H1 (cell line): ENCODE results near the gene EXO1. TPM values are rescaled to one million over a fixed set of nuclear protein-coding genes. Genes with fewer than 3 reads are reported as not detected.

Experiments
- CTCF ChIA-PET: fragments of 300-600 bp; sonication (Branson Sonifier 250); formaldehyde crosslinking; loops from one replicate; lab custom pipeline; 2021; ENCODE audit not compliant: partially characterized antibody; lab: Charles Lee
- POLR2A ChIA-PET: fragments of 300-600 bp; sonication (Branson Sonifier 250); formaldehyde crosslinking; loops from one replicate; lab custom pipeline; 2021; ENCODE audit warnings: inconsistent platforms; ENCODE audit not compliant: partially characterized antibody; lab: Charles Lee
- DNase-seq, 2 experiments: peaks; one replicate each; pipeline versions ENCODE4 v3.0.0 to v3.0.0-alpha.2; 2010 to 2022; ENCODE audit warnings: low spot score in 2 of 2, low read depth in 1 of 2, mixed read lengths in 1 of 2
- FAIRE-seq: peaks from 2 replicates; lab custom pipeline; 2011; peaks lifted over from hg19 to GRCh38; lab: Jason Lieb, UNC
- H2AFZ ChIP-seq: 2 replicates; pipeline ENCODE4 v1.8.1; 2012; ENCODE audit warnings: low read length, inconsistent platforms
- H2AK5ac ChIP-seq: 2 replicates; pipeline ENCODE4 v1.6.1; 2013; ENCODE audit warnings: low read depth, low read length
- H2BK120ac ChIP-seq: replicated peaks from 2 replicates; pipeline ENCODE3; 2013; ENCODE audit warnings: low read depth, low read length, inconsistent platforms
- H2BK12ac ChIP-seq: 2 replicates; pipeline ENCODE4 v1.6.1; 2013; ENCODE audit warnings: low read depth, low read length
- H2BK15ac ChIP-seq: 2 replicates; pipeline ENCODE4 v1.6.1; 2013; ENCODE audit warnings: low read length
- H2BK20ac ChIP-seq: 2 replicates; pipeline ENCODE4 v1.6.1; 2013; ENCODE audit warnings: low read length
- H2BK5ac ChIP-seq: 2 replicates; pipeline ENCODE4 v1.6.1; 2013; ENCODE audit warnings: low read depth, low read length
- H3K14ac ChIP-seq: 2 replicates; pipeline ENCODE4 v1.6.1; 2013; ENCODE audit warnings: inconsistent platforms; ENCODE audit not compliant: insufficient read length
- H3K18ac ChIP-seq: 2 replicates; pipeline ENCODE4 v1.6.1; 2013; ENCODE audit warnings: low read length; ENCODE audit errors: extremely low read depth
- H3K23ac ChIP-seq: 2 replicates; pipeline ENCODE4 v1.6.1; 2013; ENCODE audit warnings: inconsistent platforms; ENCODE audit not compliant: insufficient read length
- H3K23me2 ChIP-seq: 2 replicates; pipeline ENCODE4 v1.6.1; 2013; ENCODE audit warnings: low read depth, low read length
- H3K27ac ChIP-seq: 2 replicates; pipeline ENCODE4 v1.6.1; 2011; ENCODE audit warnings: low read depth, low read length, inconsistent platforms
- H3K27me3 ChIP-seq, 4 experiments: replicated peaks in 1 of 4; 1 replicate in 1 of 4; 2 replicates in 3 of 4; pipeline versions ENCODE4 v1.6.1 to v1.8.1; 2011 to 2013; ENCODE audit warnings: low read length in 3 of 4, mild to moderate bottlenecking in 3 of 4, inconsistent platforms in 2 of 4, mixed read lengths in 2 of 4, moderate library complexity in 1 of 4; ENCODE audit not compliant: control insufficient read depth in 3 of 4, insufficient read depth in 3 of 4; ENCODE audit errors: extremely low read depth in 1 of 4
- H3K36me3 ChIP-seq, 4 experiments: 2 replicates each; pipeline versions ENCODE4 v1.6.1 to v1.8.1; 2011 to 2013; ENCODE audit warnings: mild to moderate bottlenecking in 4 of 4, low read length in 3 of 4, moderate library complexity in 2 of 4, control low read depth in 1 of 4, inconsistent platforms in 1 of 4; ENCODE audit not compliant: insufficient read depth in 4 of 4, control insufficient read depth in 2 of 4
- H3K4ac ChIP-seq: replicated peaks from 2 replicates; pipeline ENCODE3; 2013; ENCODE audit warnings: low read length, low read depth, mixed read lengths, inconsistent platforms; ENCODE audit not compliant: insufficient read length
- H3K4me1 ChIP-seq, 4 experiments: replicated peaks in 1 of 4; 1 replicate in 1 of 4; 2 replicates in 3 of 4; pipeline versions ENCODE4 v1.6.1 to v1.8.1; 2011 to 2013; ENCODE audit warnings: low read length in 3 of 4, inconsistent platforms in 2 of 4, mixed read lengths in 1 of 4; ENCODE audit not compliant: insufficient read depth in 4 of 4, control insufficient read depth in 3 of 4
- H3K4me2 ChIP-seq, 2 experiments: 2 replicates each; pipeline versions ENCODE4 v1.6.1 to v1.8.1; 2011 to 2013; ENCODE audit warnings: low read depth in 2 of 2, low read length in 2 of 2, control low read depth in 1 of 2, inconsistent platforms in 1 of 2, mild to moderate bottlenecking in 1 of 2; ENCODE audit not compliant: insufficient read depth in 1 of 2
- H3K4me3 ChIP-seq, 4 experiments: fragments of 200-600, 300-600 bp in 1 of 4; sonication (generic), shearing (Covaris generic), sonication (Bioruptor Twin) in 1 of 4; 2 replicates each; pipeline versions ENCODE4 v1.5.1 to v1.8.1; 2011 to 2016; ENCODE audit warnings: low read length in 4 of 4, low read depth in 3 of 4, control low read depth in 2 of 4, inconsistent platforms in 2 of 4, mild to moderate bottlenecking in 2 of 4, mixed read lengths in 1 of 4, moderate library complexity in 1 of 4; ENCODE audit not compliant: insufficient read depth in 2 of 4; ENCODE audit errors: extremely low read depth in 1 of 4
- H3K56ac ChIP-seq: replicated peaks from 2 replicates; pipeline ENCODE3; 2013; ENCODE audit warnings: low read depth, mild to moderate bottlenecking, mixed read lengths, low read length, inconsistent platforms; ENCODE audit not compliant: insufficient read length
- H3K79me1 ChIP-seq: 2 replicates; pipeline ENCODE4 v1.6.1; 2013; ENCODE audit warnings: low read depth, low read length, control low read depth
- H3K79me2 ChIP-seq, 2 experiments: 2 replicates each; pipeline versions ENCODE4 v1.6.1 to v1.8.1; 2012 to 2013; ENCODE audit warnings: low read length in 2 of 2, mild to moderate bottlenecking in 2 of 2, inconsistent platforms in 1 of 2; ENCODE audit not compliant: insufficient read depth in 2 of 2, control insufficient read depth in 1 of 2
- H3K9ac ChIP-seq, 4 experiments: replicated peaks in 1 of 4; 1 replicate in 1 of 4; 2 replicates in 3 of 4; pipeline versions ENCODE4 v1.6.1 to v1.8.1; 2011 to 2013; ENCODE audit warnings: low read depth in 3 of 4, low read length in 3 of 4, control low read depth in 2 of 4, mild to moderate bottlenecking in 2 of 4, moderate library complexity in 2 of 4, inconsistent platforms in 1 of 4; ENCODE audit errors: extremely low read depth in 1 of 4
- H3K9me3 ChIP-seq, 2 experiments: 2 replicates each; pipeline versions ENCODE4 v1.6.1 to v1.8.1; 2012 to 2013; ENCODE audit warnings: mild to moderate bottlenecking in 2 of 2, moderate library complexity in 2 of 2, control low read depth in 1 of 2, inconsistent platforms in 1 of 2, low read depth in 1 of 2, low read length in 1 of 2, mixed read lengths in 1 of 2; ENCODE audit not compliant: insufficient read depth in 2 of 2
- H4K20me1 ChIP-seq, 2 experiments: replicated peaks in 1 of 2; 2 replicates each; pipeline versions ENCODE3 to v1.8.1; 2011 to 2013; ENCODE audit warnings: inconsistent platforms in 2 of 2, low read length in 2 of 2, mild to moderate bottlenecking in 1 of 2; ENCODE audit not compliant: insufficient read depth in 2 of 2, control insufficient read depth in 1 of 2
- H4K5ac ChIP-seq: 2 replicates; pipeline ENCODE4 v1.6.1; 2013; ENCODE audit warnings: low read length, low read depth, mixed read lengths, inconsistent platforms; ENCODE audit not compliant: insufficient read length
- H4K8ac ChIP-seq: 2 replicates; pipeline ENCODE4 v1.8.0; 2013; ENCODE audit warnings: mild to moderate bottlenecking, moderate library complexity, low read length, inconsistent platforms; ENCODE audit not compliant: insufficient read depth; ENCODE audit errors: extremely low read depth
- H4K91ac ChIP-seq: replicated peaks from 2 replicates; pipeline ENCODE3; 2013; ENCODE audit warnings: low read length, mixed read lengths, inconsistent platforms; ENCODE audit not compliant: insufficient read length
- CTBP2 ChIP-seq: IDR thresholded peaks from 2 replicates; pipeline ENCODE4 v1.7.0; 2011; ENCODE audit warnings: borderline replicate concordance, mild to moderate bottlenecking, moderate library complexity, mixed read lengths, low read length; ENCODE audit not compliant: insufficient read depth, insufficient read length
- MAFK ChIP-seq: IDR thresholded peaks from 2 replicates; pipeline ENCODE4 v1.6.1; 2012; ENCODE audit warnings: low read depth, mild to moderate bottlenecking, improper control_type of control experiment, low read length
- SIRT6 ChIP-seq: IDR thresholded peaks from one replicate; pipeline ENCODE4 v1.7.1; 2012; ENCODE audit warnings: low read length, inconsistent platforms
- SP1 ChIP-seq: IDR thresholded peaks from 2 replicates; pipeline ENCODE4 v1.6.1; 2011; ENCODE audit warnings: low read depth, low read length
- WGBS, 2 experiments: shearing (Covaris generic) in 1 of 2; methylation state at CpG; one replicate each; pipeline versions ENCODE4 v1.1.6 to v1.1.7; 2013 to 2015; ENCODE audit warnings: low lambda C conversion rate in 2 of 2, mixed read lengths in 2 of 2, inconsistent platforms in 1 of 2, low coverage in 1 of 2, missing lambda C conversion rate in 1 of 2; ENCODE audit not compliant: insufficient replicate concordance in 2 of 2, insufficient coverage in 1 of 2, insufficient read length in 1 of 2; ENCODE audit errors: extremely low coverage in 1 of 2, missing lambda C conversion rate in 1 of 2; 5-methylcytosine and 5-hydroxymethylcytosine counted together
- polyA plus RNA-seq, 7 experiments: library from polyadenylated mRNA; depleted of rRNA in 3 of 7; stranded (reverse) in 5 of 7; unstranded in 2 of 7; fragments of >200 nt in 5 of 7; fragments of 200-250 nt in 2 of 7; gene quantifications; 1 replicate in 5 of 7; 2 replicates in 1 of 7; 4 replicates in 1 of 7; pipeline versions ENCODE4 v1.2.1 to v1.2.3, GENCODE V29; 2011 to 2013; ENCODE audit warnings: missing spikeins in 2 of 7, mixed read lengths in 2 of 7
- total RNA-seq: library from RNA; stranded (reverse); fragmentation: NEBNext Ultra II Directional; extraction: Animal tissue kit (Norgen Biotek cat#: 25700); gene quantifications from 2 replicates; pipeline ENCODE4 v1.2.1, GENCODE V29; 2021

EXO1 gene
- total and polyA plus RNA-seq, 2 of the 8 experiments (the other 6 are each of a cell fraction or from before 2014, with no cell fraction given), result 9.2 to 43.0 TPM

GRCh38 chr1:241917487-241917886, 69.5 kb downstream of the EXO1 start:
- H2BK20ac ChIP-seq, result no peak overlapping the region

More at GRCh38 chr1:241917487-241917886, 69.5 kb downstream of the EXO1 start:
- Histone ChIP-seq H3K4me1 (no peaks in the 10 kb centered on the region), H3K56ac (no peak overlapping the region), H3K23ac (no peak overlapping the region), H3K4me3 (no peak overlapping the region), H4K20me1 (no peaks in the 10 kb centered on the region), H3K27me3 (no peaks in the 10 kb centered on the region), H3K79me1 (no peaks in the 10 kb centered on the region), H3K18ac (no peak overlapping the region), H3K23me2 (no peaks in the 10 kb centered on the region), H2BK12ac (no peak overlapping the region), H3K27ac (no peak overlapping the region), H2AFZ (no peak overlapping the region), H2AK5ac (no peak overlapping the region), H3K9me3 (no peaks in the 10 kb centered on the region), H2BK5ac (no peak overlapping the region), H2BK120ac (no peak overlapping the region), H3K36me3 (no peaks in the 10 kb centered on the region), H4K91ac (no peak overlapping the region), H3K79me2 (no peaks in the 10 kb centered on the region), H3K4me2 (no peak overlapping the region), H2BK15ac (no peak overlapping the region), H4K5ac (no peak overlapping the region), H4K8ac (no peak overlapping the region; the same call in 1 of the 2 replicates), H3K9ac (no peak overlapping the region), H3K14ac (no peak overlapping the region), H3K4ac (no peak overlapping the region)
- 85% methylated on average over 12 of the region's 12 CpGs; no CpG with 5 or more reads in 1 of the 2 experiments for WGBS, 2 experiments
- DNase-seq (peak in 1 of 2 experiments; percentile 50), FAIRE-seq (no peak)
- ChIA-PET POLR2A (no interaction called here), CTCF (interaction anchor here (0.8 to 1.7 kb wide), 3 partner anchors 67 to 518 kb away, joined by 3 to 5 read pairs (median 3); no protein-coding TSS in a partner anchor)
- TF ChIP-seq SIRT6, result no peak
- no peak for TF ChIP-seq CTBP2
- no peak for TF ChIP-seq MAFK
- no peak for TF ChIP-seq SP1
